Measurements from ENCODE around the gene FBXL4.
"Not testable (repeated sequence)": the region's sequence is repeated elsewhere in the genome, so short reads cannot be mapped to it uniquely, and the experiment has no call there.

DNA sequence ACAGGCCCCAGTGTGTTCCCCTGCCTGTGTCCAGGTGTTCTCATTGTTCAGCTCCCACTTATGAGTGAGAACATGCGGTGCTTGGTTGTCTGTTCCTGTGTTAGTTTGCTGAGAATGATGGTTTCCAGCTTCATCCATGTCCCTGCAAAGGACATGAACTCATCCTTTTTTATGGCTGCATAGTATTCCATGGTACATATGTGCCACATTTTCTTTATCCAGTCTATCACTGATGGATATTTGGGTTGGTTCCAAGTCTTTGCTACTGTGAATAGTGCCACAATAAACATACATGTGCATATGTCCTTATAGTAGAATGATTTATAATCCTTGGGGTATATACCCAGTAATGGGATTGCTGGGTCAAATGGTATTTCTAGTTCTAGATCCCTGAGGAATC is 41.4 kb downstream of the FBXL4 start:
- TF ChIP-seq, protein P1, sequence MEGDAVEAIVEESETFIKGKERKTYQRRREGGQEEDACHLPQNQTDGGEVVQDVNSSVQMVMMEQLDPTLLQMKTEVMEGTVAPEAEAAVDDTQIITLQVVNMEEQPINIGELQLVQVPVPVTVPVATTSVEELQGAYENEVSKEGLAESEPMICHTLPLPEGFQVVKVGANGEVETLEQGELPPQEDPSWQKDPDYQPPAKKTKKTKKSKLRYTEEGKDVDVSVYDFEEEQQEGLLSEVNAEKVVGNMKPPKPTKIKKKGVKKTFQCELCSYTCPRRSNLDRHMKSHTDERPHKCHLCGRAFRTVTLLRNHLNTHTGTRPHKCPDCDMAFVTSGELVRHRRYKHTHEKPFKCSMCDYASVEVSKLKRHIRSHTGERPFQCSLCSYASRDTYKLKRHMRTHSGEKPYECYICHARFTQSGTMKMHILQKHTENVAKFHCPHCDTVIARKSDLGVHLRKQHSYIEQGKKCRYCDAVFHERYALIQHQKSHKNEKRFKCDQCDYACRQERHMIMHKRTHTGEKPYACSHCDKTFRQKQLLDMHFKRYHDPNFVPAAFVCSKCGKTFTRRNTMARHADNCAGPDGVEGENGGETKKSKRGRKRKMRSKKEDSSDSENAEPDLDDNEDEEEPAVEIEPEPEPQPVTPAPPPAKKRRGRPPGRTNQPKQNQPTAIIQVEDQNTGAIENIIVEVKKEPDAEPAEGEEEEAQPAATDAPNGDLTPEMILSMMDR (IDR thresholded peaks at IDR 0.05; ENCODE audit: poor library complexity, severe bottlenecking): not testable (repeated sequence)
- not testable (repeated sequence) for TF ChIP-seq REST (IDR thresholded peaks at IDR 0.05; ENCODE audit: borderline replicate concordance)
